HG03025 (cell line): ENCODE results near the gene ACSS1.

Experiments used
- ATAC-seq: cut with Tn5 transposase; IDR thresholded peaks from one replicate; pipeline ENCODE4 v1.9.1; 2021; ENCODE audit warnings: mild to moderate bottlenecking, moderate library complexity; ENCODE audit not compliant: unreplicated experiment, low FRiP score

Gene ACSS1

DNA sequence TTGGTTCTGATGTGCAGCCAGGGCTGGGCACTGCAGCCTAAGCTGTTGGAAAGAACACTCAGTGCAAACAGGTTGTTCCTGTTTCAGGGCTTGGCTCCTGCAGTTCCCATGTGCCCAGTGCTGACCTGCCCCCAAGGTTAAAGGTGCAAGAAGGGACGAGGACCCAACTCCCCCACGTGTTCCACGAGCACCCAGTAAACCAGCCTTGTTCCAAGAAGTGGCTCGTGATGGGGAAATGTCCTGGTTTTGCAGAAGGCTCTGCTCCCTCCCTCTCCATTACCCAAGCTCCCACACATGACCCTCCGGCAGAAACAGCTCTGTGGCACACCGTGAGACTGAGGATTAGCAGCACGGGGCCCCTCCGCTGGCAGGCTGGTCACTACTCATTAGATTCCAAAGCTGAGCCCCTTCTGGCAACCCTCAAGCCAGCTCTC, 9.4 kb downstream of the ACSS1 start:
- ATAC-seq, result no peak

DNA sequence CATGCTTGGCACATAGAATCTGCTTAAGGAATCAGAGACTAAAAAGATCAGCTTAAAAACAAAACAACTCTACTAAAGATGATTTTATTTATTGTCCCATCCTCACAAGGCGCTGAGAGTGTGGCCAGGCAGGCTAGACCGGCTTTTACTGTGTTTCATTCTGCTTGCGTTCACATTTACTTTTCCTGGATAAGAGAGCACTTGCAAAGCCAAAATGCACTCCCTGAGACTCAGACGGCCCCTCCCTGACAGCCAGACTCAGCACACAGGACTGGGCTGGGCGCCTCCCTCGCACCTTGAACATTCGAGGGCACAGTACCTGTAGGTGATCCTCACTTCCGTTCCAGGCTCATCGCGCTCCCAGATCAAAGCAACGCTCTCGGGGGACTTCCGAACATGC, 10.2 kb downstream of the ACSS1 start:
- no peak for ATAC-seq

DNA sequence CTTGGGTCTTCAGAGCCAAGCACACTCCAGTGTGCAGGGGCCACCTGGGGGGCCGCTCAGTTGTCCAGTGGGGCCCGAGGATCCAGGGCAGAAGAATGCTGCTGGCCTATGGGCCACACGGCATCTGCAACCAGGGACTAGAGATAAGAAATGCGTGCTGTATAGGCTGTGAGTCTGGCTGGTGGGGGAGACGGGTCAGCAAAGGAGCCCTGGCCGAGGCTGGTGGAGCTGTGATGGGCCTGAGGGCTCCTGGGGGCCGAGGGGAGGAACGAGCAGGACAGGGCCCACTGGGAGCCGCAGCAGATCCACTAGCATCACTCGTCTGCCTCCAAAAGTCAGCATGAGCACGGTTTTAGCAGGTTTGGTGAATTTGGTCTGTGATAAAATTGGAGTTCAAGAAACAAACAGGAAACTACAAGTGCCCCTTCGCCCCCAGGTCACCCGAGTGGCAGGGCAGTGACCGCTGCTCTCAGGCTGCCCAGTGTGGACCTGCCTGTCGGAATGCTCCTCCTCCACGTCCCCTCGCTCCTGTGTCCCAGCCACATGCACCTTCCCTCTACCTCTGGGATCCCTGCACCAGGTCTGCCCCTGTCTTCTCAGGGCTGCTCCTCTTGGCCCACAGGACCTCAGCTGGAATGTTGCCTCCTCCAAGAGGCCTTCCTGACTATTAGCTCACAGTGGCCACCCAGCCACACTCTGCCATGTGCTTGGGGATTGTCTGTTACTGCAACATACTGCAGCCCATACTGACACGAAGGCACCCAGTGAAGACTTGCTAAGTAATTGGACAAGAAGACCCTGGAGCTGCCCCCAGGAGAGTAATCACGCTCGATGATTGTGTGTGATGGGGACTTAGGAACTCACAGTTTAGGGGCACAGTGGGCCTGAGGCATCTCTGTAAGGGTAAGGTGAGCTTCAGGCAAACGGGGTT, 10.9 kb downstream of the ACSS1 start:
- no peak for ATAC-seq

DNA sequence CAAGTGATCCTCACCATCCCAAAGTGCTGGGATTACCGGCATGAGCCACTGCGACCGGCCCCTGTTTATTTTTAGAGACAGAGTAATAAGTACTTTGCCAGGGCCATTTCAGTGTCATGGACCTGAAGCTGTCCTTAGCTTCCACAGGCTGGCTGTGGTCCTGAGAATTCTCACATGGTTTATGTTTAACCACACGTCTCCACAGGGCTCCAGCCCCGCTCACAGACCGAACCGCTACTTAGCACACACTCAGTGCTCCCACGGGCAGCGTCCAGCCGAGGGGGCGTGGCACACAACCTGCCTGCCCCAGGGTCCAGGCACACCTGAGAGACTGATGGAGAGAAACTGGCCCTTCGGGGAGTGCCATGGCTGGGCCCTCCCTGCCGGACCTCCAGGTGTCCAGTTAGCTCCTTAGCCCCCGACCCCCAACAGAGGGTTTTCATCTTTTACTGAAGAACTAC, 11.7 kb downstream of the ACSS1 start:
- no peak for ATAC-seq

DNA sequence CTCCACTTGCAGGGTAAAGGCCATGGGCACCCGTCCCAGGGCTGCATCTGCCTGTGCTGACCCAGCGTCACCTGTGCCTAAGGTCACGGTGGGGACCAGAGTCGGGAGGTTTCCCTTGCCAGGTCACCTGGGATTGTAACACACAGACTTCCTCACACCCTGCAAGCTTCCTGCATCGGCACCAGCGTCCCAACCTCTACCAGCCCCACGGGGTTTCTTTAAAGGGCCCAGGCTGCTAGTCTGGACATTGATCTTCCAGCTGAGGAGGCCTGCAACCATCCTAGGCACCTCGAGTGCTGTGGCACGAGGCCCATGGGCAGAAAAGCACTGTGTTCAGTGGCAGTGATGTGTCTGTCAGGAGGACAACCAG, 12.6 kb downstream of the ACSS1 start:
- no peak for ATAC-seq

DNA sequence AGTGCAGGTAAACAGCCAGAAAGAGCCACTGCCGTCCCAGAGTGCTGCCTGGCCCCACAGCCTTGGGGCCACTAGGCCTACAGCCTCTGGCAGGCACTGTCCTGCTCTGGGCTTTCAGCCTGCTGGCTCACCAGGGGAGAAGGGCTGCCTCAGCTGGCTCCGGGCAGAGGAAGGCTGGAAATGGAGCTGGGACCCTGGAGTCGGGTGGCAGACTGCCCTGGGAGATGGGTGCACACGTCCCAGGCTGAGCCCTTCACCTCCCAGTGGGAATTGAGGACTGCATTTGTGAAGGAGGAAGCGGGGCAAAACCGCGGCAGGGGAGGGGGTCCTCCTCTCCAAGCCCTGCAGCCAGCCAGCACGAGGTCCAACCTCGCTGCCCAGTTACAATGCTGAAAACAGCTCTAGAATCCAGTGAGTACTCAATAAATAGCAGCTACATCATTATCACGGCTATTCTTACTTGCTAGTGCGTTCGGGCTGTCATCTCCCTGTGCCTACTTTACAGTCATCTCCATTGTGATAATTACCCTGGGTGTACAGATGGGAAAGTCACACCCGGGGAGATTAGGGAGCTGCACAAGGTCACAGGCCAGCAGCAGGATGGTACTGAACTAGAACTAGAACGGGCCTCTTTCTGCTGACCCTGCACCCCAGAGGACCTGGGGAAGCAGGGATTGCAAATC, 13.1 kb downstream of the ACSS1 start:
- ATAC-seq, result no peak

DNA sequence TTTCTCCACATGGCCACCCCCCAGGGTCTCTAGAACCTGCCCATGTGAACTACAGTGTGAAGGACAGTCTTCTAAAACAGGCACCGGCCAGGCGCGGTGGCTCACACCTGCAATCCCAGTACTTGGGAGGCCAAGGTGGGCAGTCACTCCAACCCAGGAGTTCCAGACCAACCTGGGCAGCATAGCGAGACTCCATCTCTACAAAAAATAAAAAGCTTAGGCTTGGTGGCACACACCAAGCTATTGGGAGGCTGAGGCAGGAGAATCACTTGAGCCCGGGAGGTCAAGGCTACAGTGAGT, 13.7 kb downstream of the ACSS1 start:
- no peak for ATAC-seq

DNA sequence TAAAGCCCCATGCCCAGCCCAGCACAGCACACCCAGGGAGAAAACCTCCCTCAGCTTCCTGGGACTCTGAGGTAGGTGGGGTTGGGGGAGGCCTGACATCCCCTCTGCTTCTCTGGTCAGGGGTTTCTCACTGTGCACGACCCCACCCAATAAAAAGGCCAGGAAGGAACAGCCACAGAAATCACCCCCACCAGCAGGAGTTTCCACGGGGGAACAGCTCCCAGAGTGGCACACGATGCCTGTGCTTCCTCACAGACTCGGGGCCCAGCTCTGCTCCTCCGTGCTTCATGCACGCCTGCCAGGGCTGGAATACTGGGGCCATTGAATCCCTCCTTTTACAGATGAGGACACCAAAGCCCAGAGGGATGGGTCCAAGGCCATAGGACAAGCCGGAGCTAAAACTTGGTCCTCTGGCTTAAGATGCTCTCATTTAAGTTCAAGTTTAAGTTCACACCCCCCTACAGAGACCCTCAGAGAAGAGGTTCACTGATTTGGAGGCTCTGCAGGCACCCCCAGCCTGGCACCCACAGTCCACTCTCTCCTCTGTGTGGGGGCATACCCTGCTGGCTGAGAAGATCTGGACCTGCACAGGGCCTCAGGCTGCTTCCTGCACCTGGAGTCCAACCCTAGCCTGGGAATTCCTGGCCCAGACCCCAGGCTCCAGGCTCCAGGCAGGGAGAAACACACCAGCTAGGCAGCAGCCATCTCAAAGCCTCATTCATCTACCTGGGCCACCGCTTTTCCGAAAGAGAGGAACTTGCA, 14.3 kb downstream of the ACSS1 start:
- no peak for ATAC-seq

DNA sequence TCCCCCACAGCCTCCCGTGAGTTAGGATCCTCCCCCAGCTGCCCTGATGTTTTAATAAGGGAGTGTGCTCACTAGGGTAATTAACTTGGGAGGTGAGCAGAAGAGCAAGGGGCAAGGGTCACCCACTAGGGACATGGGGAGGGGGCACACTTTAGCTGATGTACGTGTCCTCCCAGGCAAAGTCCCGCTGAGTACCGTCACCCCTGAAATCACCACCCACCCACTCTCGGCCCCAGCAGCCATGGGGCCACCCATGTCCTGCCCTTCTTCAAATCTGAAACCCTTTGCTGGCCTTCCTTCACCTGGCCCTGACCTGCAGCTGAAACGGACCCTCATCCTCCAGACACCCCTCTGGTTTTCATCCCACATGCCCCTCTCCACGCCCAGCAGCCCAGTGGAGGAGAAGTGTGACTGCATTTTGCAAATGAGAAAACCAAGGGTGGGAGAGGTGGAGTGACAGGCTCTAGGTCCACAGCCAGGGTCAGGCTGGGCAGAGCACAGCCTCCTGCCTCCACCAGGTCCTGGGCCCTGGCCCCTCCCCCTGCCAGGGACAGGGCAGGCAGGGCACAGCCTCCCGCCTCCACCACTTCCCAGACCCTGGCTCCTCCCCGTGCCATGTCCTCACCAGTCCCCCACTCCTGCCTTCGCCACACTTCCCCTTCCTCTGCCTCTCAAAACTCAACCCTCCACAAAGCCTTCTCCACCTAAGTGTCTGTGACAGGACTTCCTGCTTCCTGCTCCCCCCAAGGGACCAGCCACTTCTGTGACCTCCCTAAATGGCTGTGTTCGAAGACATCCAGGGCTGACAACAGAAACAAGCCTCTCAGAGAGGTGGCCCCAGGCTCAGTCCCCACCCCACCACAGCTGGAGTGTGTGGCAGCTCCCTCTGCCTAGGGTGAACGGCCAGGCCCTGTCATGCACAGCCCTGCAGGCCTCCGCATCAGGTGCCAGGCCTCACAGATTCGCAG, 15.1 kb downstream of the ACSS1 start:
- peak; percentile 88 for ATAC-seq

DNA sequence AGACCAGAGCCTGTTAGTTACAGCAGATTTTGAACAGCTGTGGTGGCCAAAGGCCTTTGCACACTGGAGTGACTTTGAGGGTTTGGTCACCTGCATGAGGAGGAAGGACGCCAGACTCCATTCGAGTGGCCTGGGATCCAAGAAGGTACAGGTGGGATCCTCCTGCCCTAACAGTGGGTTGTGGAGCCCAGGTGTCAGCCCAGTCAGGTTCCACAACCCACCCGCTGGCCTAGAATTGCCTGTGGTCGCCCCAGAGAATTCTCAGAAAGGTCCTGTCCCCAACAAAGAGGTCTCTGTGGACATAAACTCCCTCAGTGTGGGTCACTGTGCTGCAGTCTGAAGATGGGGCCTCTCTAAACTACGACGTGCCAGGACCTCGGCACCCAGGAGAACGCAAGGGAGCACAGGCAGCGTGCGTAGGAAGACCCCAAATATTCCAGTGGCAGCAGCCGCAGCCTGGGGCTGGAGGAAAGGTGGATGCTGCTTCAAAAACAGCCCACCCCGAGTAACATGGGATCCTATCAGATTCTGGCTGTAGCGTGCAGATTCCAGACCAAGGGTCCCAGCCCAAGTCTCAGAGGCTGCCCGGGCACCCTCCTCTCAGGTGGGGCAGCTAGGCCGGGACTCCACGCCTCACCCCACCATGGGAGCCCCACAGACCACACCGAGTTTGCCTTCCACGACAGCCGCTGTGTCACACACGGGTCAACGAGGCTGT, 16.0 kb downstream of the ACSS1 start:
- ATAC-seq, result no peak

DNA sequence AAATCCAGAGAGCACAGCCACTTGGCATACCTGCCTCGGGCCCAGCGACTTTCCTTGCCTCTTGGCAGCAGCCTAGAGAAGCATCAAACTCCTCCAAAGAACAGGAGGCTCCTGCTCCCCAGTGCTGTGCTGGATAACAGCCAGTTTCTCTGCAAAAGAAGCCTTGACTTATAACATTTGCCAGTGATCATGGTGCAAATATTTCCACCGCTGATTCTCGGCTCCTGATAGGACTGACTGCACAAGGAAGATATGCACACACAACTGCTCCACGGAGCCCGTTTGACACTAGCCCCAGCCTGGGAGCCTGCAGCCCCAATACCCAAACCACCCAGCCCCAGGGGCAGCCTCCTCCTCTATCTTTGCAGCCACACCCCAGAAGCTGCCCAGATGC, 17.5 kb downstream of the ACSS1 start:
- no peak for ATAC-seq

DNA sequence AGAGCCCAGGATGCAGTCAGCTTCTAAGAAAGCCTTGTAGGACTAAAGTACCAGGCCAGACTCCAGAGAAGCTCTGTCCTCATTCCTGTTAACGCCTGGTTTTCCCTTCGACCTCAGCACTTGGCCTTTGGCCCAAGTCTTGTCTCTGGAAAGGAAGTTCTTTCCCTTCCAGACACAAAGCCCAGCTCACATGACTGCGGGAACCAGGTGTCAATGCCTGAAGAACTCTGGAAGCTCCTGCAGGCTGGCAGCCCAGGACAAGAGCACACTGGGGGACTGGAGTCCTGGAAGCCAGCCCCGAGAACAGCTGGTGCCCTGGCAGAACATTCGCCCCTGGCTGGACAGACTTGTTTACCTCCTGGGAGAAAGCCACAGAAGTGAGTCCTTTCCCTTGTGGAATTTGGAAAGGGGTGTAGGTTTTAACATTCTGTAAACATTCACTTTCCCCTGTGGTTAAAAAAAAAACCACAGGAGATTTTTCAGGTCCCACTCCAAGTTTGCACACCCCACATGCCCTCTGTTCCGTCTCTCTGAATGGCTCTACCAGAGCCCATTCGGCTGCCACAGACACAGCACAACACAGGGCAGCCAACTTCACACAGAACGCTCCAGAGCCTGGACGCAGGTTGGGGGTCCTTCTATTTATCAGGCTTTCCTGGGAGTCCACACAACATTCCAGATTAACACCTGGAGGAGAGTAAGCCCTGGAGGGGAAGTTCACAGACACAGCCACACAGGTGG, 18.1 kb downstream of the ACSS1 start:
- ATAC-seq, result no peak

DNA sequence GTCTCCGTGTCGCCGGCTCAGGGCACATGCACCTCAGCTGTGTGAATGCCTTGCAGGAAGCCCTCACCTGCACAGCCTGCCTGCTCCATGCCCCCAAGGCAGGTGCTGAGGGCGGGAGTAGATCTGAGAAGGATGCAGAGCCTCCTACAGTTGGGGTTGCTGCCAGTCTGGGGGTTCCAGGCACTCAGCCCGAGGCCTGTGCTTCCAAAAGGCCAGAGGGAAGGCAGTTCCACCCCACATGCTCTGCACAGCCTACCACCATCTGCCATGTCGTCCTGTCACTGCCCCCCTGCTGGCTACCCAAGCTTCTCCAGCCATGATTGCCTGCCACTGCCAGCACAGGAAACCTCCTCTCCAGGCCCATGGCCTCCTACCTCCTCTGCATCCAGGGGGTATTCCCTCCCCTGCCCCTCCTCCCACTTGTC, 19.3 kb downstream of the ACSS1 start:
- ATAC-seq, result no peak

DNA sequence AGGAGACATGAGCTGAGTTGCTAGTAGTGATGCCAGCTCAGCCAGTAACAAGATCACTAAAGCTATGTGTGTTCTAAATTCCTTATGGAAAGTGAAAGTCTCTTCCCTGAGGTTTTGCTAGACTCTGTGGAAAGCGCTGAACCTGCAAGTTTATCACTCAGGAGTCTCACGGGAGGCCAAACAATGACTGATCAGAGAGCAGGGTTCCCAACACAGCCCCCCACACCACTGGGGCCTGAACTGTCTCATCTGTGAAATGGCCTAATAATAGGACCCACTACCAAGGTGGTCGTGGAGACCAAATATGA, 19.9 kb downstream of the ACSS1 start:
- ATAC-seq, result no peak

DNA sequence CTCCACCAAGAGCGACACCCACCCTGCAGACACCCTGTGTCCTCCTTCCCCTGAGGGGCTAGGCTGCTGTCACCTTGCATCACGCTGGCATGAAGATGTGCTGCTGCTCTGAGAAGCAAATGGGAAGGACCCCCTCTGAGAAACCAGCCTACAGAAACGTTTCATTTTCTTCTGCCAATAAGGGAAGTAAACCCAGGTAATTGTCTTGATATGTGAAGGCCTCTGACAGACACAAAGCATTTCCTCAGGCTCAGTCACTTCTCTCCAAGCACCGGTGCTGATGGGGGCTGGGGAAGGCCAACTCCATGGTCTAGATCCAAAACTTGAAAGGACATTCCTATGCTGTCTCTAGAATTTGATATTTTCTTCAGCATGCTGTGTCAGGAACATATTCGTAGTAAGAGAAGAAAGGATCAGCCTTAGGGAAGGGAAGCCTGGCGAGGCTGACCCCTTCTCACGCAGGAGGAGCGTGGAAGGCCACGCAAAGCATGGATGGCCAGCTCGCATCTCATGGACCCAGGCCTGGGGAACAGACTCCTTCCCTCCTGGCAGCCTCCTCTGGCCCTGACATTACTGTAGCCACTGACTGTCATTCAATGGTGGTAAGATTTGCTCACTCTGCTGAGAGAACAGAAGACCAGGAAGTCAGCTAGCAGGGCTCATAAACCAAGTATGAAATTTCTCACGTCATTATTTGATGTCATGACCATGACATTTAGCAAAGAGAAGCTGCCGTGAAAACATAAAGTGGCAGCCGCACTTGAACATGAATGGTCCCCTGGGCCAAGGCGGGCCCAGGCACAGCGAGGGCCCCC, 20.4 kb downstream of the ACSS1 start:
- ATAC-seq, result no peak

DNA sequence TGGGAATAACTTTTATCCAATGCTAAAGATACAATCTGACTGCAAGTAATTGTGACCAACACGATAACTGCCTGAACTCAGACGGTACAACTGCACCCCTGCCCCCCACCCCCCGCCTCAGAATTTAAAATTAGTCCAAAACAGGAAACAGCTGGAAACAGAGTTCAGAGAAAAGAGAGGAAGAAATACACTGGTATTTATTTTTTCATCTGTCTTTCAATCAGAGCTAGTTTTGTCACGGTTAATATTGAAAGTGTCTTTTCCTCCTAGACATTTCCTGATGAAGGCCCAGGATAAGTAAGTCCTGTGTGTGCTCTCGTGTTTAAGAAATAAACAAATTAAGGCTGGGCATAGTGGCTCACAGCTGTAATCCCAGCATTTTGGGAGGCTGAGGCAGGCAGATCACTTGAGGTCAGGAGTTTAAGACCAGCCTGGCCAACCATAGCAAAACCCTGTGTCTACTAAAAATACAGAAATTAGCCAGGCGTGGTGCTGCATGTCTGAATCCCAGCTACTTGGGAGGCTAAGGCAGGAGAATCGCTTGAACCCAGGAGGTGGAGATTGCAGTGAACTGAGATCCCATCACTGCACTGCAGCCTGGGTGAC, 21.5 kb downstream of the ACSS1 start:
- ATAC-seq, result peak; percentile 20

DNA sequence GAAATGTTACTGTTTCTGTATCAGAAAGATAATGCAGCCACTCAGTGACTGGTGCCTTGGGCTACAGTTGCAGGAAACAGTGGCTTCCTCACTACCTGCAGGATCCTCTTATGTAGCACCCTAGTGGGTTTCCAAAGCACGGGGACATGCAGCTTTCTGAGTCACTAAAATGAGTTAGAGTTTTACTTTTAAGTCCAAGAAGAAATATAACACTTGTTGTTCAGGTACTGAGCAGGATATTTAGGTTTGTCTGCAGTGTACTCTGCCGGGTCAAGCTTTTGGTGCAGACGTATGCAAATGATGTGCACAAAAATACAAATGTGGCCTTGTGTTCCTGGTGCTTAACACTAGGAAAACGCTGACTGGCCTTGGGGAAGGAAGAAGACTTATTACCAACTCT, 22.0 kb downstream of the ACSS1 start:
- ATAC-seq, result peak; percentile 48

DNA sequence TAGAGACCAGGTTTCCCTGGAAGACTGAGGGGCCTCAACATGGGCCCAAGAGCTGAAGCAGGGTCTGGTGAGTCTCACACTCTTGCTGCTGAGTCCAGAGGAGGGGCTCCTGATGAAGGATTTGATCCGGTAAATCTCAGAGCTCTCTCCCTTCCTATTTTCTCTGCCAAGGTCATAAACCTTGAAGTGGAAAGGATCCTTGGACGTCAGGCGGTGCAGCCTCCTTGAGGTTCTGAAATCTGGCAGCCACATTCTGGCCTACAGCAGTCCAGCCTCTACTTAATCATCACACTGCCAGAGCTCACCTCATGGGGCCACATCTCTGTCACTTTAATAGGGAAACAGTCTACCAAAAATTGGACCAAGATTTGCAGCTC, 24.0 kb downstream of the ACSS1 start:
- no peak for ATAC-seq
